ENCODE measurements around the gene LRRC71.

LRRC71 gene

GRCh38 chr1:156920233-156921052 is at the start of gene LRRC71:
LRRC71 (plus strand) TSS chr1:156920632; CDS start chr1:156920804, 172 bp downstream.
- Mint-ChIP-seq H3K27me3 (ENCODE audit: low read depth, poor library complexity) (peaks cover 85% of the 10 kb centered on the region), H3K4me3 (peak within 1 kb of the TSS; percentile 75), H3K27ac (no peak within 1 kb of the TSS), H3K9me3 (peaks cover 16% of the 10 kb centered on the region), H3K36me3 (ENCODE audit: low read depth) (peaks cover 20% of the 10 kb centered on the region), H3K4me1 (peaks cover 10% of the 10 kb centered on the region)
- peak; percentile 96 for TF ChIP-seq CTCF (IDR thresholded peaks at IDR 0.05)
- peak; percentile 94 for DNase-seq

- no peaks in the 10 kb centered on the region for H3K36me3 Mint-ChIP-seq (ENCODE audit: low read depth)
- H3K27ac Mint-ChIP-seq: no peak overlapping the region
- no peak overlapping the region for H3K4me3 Mint-ChIP-seq
- H3K4me1 Mint-ChIP-seq: peaks cover 59% of the 10 kb centered on the region
- H3K27me3 Mint-ChIP-seq (ENCODE audit: low read depth, poor library complexity): peaks cover 38% of the 10 kb centered on the region
- DNase-seq: no peak
- no peak for TF ChIP-seq CTCF (IDR thresholded peaks at IDR 0.05)
- H3K9me3 Mint-ChIP-seq: no peaks in the 10 kb centered on the region
Observed at GRCh38 chr1:156873659-156874058, 46.8 kb upstream of the LRRC71 start.

GRCh38 chr1:156874142-156874541 is 46.3 kb upstream of the LRRC71 start:
- Mint-ChIP-seq H3K4me1 (peaks cover 59% of the 10 kb centered on the region), H3K27ac (no peak overlapping the region), H3K4me3 (no peak overlapping the region), H3K27me3 (ENCODE audit: low read depth, poor library complexity) (peaks cover 42% of the 10 kb centered on the region), H3K36me3 (ENCODE audit: low read depth) (no peaks in the 10 kb centered on the region), H3K9me3 (no peaks in the 10 kb centered on the region)
- DNase-seq: no peak
- TF ChIP-seq CTCF (IDR thresholded peaks at IDR 0.05): no peak

- Mint-ChIP-seq H3K9me3 (no peaks in the 10 kb centered on the region), H3K27ac (peak overlapping the region; percentile 7), H3K4me1 (peaks cover 59% of the 10 kb centered on the region), H3K4me3 (no peak overlapping the region), H3K36me3 (ENCODE audit: low read depth) (no peaks in the 10 kb centered on the region), H3K27me3 (ENCODE audit: low read depth, poor library complexity) (peaks cover 43% of the 10 kb centered on the region)
- TF ChIP-seq CTCF (IDR thresholded peaks at IDR 0.05): no peak
- DNase-seq: no peak
Observed at GRCh38 chr1:156874572-156875340, 45.7 kb upstream of the LRRC71 start.

GRCh38 chr1:156875341-156875615 is 45.2 kb upstream of the LRRC71 start:
- H3K27me3 Mint-ChIP-seq (ENCODE audit: low read depth, poor library complexity): peaks cover 43% of the 10 kb centered on the region
- no peak for DNase-seq
- no peak overlapping the region for H3K4me3 Mint-ChIP-seq
- peaks cover 56% of the 10 kb centered on the region for H3K4me1 Mint-ChIP-seq
- H3K27ac Mint-ChIP-seq: no peak overlapping the region
- TF ChIP-seq CTCF (IDR thresholded peaks at IDR 0.05): no peak
- H3K36me3 Mint-ChIP-seq (ENCODE audit: low read depth): no peaks in the 10 kb centered on the region
- H3K9me3 Mint-ChIP-seq: no peaks in the 10 kb centered on the region
